Neural cell (in vitro differentiated cells): ENCODE results near the gene ARHGAP24. TPM values are rescaled to one million over a fixed set of nuclear protein-coding genes. Genes with fewer than 3 reads are reported as not detected.
"Not testable (repeated sequence)": the region's sequence is repeated elsewhere in the genome, so short reads cannot be mapped to it uniquely, and the experiment has no call there.

Experiments
- H2AFZ ChIP-seq: fragments of 200-600, 300-800 bp; sonication (generic), shearing (Covaris generic); 2 replicates; pipeline ENCODE4 v1.6.0; 2014; ENCODE audit warnings: low read depth, mild to moderate bottlenecking, antibody characterized with exemption, low read length, moderate library complexity
- H3F3A ChIP-seq: fragments of 200-600 bp; shearing (Covaris generic); 2 replicates; pipeline ENCODE4 v1.6.1; 2016; ENCODE audit warnings: mild to moderate bottlenecking, moderate library complexity, mixed read lengths, antibody characterized with exemption, low read length; ENCODE audit not compliant: insufficient read depth, poor library complexity, severe bottlenecking
- H3K27ac ChIP-seq: fragments of 200-600, 300-800 bp; sonication (generic), shearing (Covaris generic); 2 replicates; pipeline ENCODE4 v1.5.1; 2014; ENCODE audit warnings: mild to moderate bottlenecking, low read length, moderate library complexity
- H3K27me3 ChIP-seq: fragments of 300-800, 200-600 bp; sonication (generic), shearing (Covaris generic); 2 replicates; pipeline ENCODE4 v1.6.0; 2014; ENCODE audit warnings: mild to moderate bottlenecking, low read depth, low read length, moderate library complexity; ENCODE audit not compliant: insufficient read depth
- H3K36me3 ChIP-seq: fragments of 300-800, 200-600 bp; sonication (generic), shearing (Covaris generic); 2 replicates; pipeline ENCODE4 v1.5.1; 2014; ENCODE audit warnings: mild to moderate bottlenecking, antibody characterized with exemption, low read length, moderate library complexity; ENCODE audit not compliant: insufficient read depth
- H3K4me2 ChIP-seq: fragments of 300-800, 200-600 bp; sonication (generic), shearing (Covaris generic); 2 replicates; pipeline ENCODE4 v1.6.0; 2014; ENCODE audit warnings: mild to moderate bottlenecking, low read length
- H3K4me3 ChIP-seq: fragments of 300-800, 200-600 bp; sonication (generic), shearing (Covaris generic); 2 replicates; pipeline ENCODE4 v1.5.1; 2014; ENCODE audit warnings: mild to moderate bottlenecking, low read length, moderate library complexity
- H3K79me2 ChIP-seq: fragments of 200-600 bp; shearing (Covaris generic); replicated peaks from 2 replicates; pipeline ENCODE4 v1.6.0; 2014; ENCODE audit warnings: mild to moderate bottlenecking, low read length, moderate library complexity; ENCODE audit not compliant: insufficient read depth
- H3K9ac ChIP-seq: fragments of 300-800, 200-600 bp; sonication (generic), shearing (Covaris generic); 2 replicates; pipeline ENCODE4 v1.6.1; 2016; ENCODE audit warnings: mild to moderate bottlenecking, low read length, mixed read lengths
- H3K9me2 ChIP-seq: fragments of 200-600 bp; shearing (Covaris generic); 2 replicates; pipeline ENCODE4 v1.6.1; 2016; ENCODE audit warnings: mild to moderate bottlenecking, low read length, mixed read lengths; ENCODE audit not compliant: insufficient read depth
- H3K9me3 ChIP-seq: fragments of 200-600, 300-800 bp; sonication (generic), shearing (Covaris generic); 2 replicates; pipeline ENCODE4 v1.6.1; 2016; ENCODE audit warnings: mild to moderate bottlenecking, mixed run types, low read length, moderate library complexity, mixed read lengths
- H4K20me1 ChIP-seq: fragments of 200-600 bp; shearing (Covaris generic); 2 replicates; pipeline ENCODE4 v1.6.1; 2016; ENCODE audit warnings: mild to moderate bottlenecking, mixed run types; ENCODE audit not compliant: insufficient read depth
- CTCF ChIP-seq: fragments of 450-650 bp; IDR thresholded peaks from 2 replicates; pipeline ENCODE4 v1.5.1; 2014; ENCODE audit warnings: antibody characterized with exemption, mild to moderate bottlenecking, moderate library complexity; ENCODE audit not compliant: poor library complexity, severe bottlenecking
- EP300 ChIP-seq: fragments of 450-650 bp; conservative IDR thresholded peaks from 2 replicates; pipeline ENCODE4 v1.6.1; 2014; ENCODE audit warnings: antibody characterized with exemption, mild to moderate bottlenecking, moderate library complexity; ENCODE audit not compliant: poor library complexity, severe bottlenecking
- EZH2 ChIP-seq: fragments of 200-600, 300-800 bp; shearing (Covaris generic), sonication (generic); IDR thresholded peaks from 2 replicates; pipeline ENCODE4 v1.6.1; 2014; ENCODE audit warnings: antibody characterized with exemption, low read length, borderline replicate concordance, mild to moderate bottlenecking; ENCODE audit not compliant: insufficient read depth, poor library complexity, severe bottlenecking
- MXI1 ChIP-seq: fragments of 450-650 bp; conservative IDR thresholded peaks from 2 replicates; pipeline ENCODE4 v1.6.1; 2014; ENCODE audit warnings: antibody characterized with exemption, mild to moderate bottlenecking; ENCODE audit not compliant: poor library complexity, severe bottlenecking
- POLR2AphosphoS5 ChIP-seq: IDR thresholded peaks from 2 replicates; pipeline ENCODE4 v1.6.1; 2012
- RAD21 ChIP-seq: fragments of 450-650 bp; conservative IDR thresholded peaks from 2 replicates; pipeline ENCODE4 v1.6.1; 2014; ENCODE audit warnings: antibody characterized with exemption, mild to moderate bottlenecking, moderate library complexity
- REST ChIP-seq: IDR thresholded peaks from 2 replicates; pipeline ENCODE4 v1.6.1; 2012; ENCODE audit warnings: borderline replicate concordance
- SMC3 ChIP-seq: fragments of 450-650 bp; conservative IDR thresholded peaks from 2 replicates; pipeline ENCODE4 v1.6.1; 2014; ENCODE audit warnings: antibody characterized with exemption, mild to moderate bottlenecking, moderate library complexity; ENCODE audit not compliant: poor library complexity
- TAF1 ChIP-seq: IDR thresholded peaks from 2 replicates; pipeline ENCODE4 v1.6.1; 2012; ENCODE audit warnings: low read depth
- polyA plus RNA-seq: library from polyadenylated mRNA; depleted of rRNA; stranded (reverse); fragments of >200 nt; gene quantifications from 2 replicates; pipeline ENCODE4 v1.2.3, GENCODE V29; 2014

Gene ARHGAP24
- polyA plus RNA-seq, 1 donor from 2014 or later = 2.9 TPM

GRCh38 chr4:86019362-86019761, 544.4 kb downstream of the ARHGAP24 start:
- TF ChIP-seq EP300 = no peak
- TF ChIP-seq MXI1 = no peak
- H3K36me3 ChIP-seq = peaks cover 13% of the 10 kb centered on the region
- H3K27ac ChIP-seq = no peak overlapping the region
- no peaks in the 10 kb centered on the region for H3K27me3 ChIP-seq
- no peak overlapping the region for H3K4me3 ChIP-seq
- H3K9me2 ChIP-seq = no peaks in the 10 kb centered on the region
- no peak overlapping the region for H3K4me2 ChIP-seq
- no peak overlapping the region for H3K9ac ChIP-seq
- no peak overlapping the region for H2AFZ ChIP-seq
- no peaks in the 10 kb centered on the region for H3F3A ChIP-seq
- H3K9me3 ChIP-seq = no peaks in the 10 kb centered on the region
- no peaks in the 10 kb centered on the region for H3K79me2 ChIP-seq
- no peaks in the 10 kb centered on the region for H4K20me1 ChIP-seq

- H3K4me3 ChIP-seq = no peak overlapping the region
- no peaks in the 10 kb centered on the region for H3K27me3 ChIP-seq
- H3K79me2 ChIP-seq = no peaks in the 10 kb centered on the region
- H3K27ac ChIP-seq = no peak overlapping the region
- no peak overlapping the region for H3K9ac ChIP-seq
- H3K36me3 ChIP-seq = peaks cover 13% of the 10 kb centered on the region
- TF ChIP-seq CTCF (no peak), EP300 (no peak), POLR2AphosphoS5 (no peak), MXI1 (no peak), REST (no peak), SMC3 (no peak), TAF1 (no peak), RAD21 (no peak), EZH2 (no peak)
- no peaks in the 10 kb centered on the region for H3K9me3 ChIP-seq
- no peak overlapping the region for H2AFZ ChIP-seq
- H3K9me2 ChIP-seq = no peaks in the 10 kb centered on the region
- H3K4me2 ChIP-seq = no peak overlapping the region
- no peaks in the 10 kb centered on the region for H4K20me1 ChIP-seq
- H3F3A ChIP-seq = no peaks in the 10 kb centered on the region
Observed at GRCh38 chr4:86019906-86020305, 545.0 kb downstream of the ARHGAP24 start.

GRCh38 chr4:86021671-86022070, 546.7 kb downstream of the ARHGAP24 start:
- H3K9ac ChIP-seq, H3K4me2 ChIP-seq, H3F3A ChIP-seq, H4K20me1 ChIP-seq, H3K27me3 ChIP-seq, H3K9me3 ChIP-seq, H3K79me2 ChIP-seq, H2AFZ ChIP-seq, H3K9me2 ChIP-seq, H3K4me3 ChIP-seq, H3K27ac ChIP-seq: not testable (repeated sequence)
- H3K36me3 ChIP-seq = peaks cover 13% of the 10 kb centered on the region
